ENCODE measurements around the gene DCN. TPM values are rescaled to one million over a fixed set of nuclear protein-coding genes. Genes with fewer than 3 reads are reported as not detected.

DCN gene
- polyA plus RNA-seq, 1 of the 3 experiments (the other 2 are of a cell fraction): 5.5 TPM

DNA sequence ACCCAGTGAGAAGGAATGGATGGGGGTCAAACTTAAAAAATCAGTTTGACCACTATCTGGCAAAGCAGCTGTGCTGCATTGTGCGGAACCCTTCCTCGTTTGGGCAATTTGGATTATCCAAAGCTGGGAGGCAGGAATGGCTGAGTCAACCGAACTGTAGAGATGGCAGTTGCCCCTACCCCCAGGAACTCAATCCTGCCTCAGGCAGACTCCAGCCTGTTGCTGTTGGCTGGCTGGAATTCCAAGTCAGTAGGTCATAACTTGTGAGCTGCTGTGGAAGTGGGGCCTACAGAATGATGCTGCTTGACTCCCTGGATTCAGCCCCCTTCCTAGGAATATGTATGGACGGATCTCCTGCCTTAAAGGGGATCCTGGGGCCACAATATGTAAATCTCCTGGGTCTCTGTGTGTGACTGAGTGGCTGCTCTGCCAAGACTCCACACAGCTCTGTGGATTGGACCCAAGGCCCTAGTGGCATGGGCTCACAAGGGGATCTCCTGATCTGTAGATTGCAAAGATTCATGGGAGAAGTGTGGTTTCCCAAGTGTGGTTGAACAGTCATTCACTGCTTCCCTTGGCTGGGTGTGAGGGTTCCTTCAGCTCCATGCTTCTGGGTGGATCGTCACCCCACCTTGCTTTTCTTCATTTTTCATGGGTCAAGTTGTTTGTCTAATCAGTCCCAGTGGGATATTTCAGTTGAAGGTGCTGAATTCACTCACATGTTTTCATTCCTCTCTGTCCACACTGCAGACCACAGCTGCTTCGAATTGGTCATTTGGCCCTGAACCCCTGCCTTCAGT is 90.5 kb downstream of the DCN start:
- ChIA-PET POLR2A (no interaction called here), CTCF (interaction anchor here (1.3 kb wide), 1 partner anchor 14 kb away, joined by 3 read pairs; no protein-coding TSS in a partner anchor)
- Histone ChIP-seq H3K4me2 (no peak overlapping the region), H2AFZ (ENCODE audit: low read depth) (no peak overlapping the region), H3F3A (replicated peaks; ENCODE audit: insufficient read depth) (no peaks in the 10 kb centered on the region), H3K4me1 (ENCODE audit: control insufficient read depth in 1 of 2, insufficient read depth in 2 of 2, low read depth in 1 of 2, low read length in 1 of 2) (no peaks in the 10 kb centered on the region), H4K20me1 (ENCODE audit: insufficient read depth) (no peaks in the 10 kb centered on the region), H3K9ac (no peak overlapping the region), H3K9me2 (no peaks in the 10 kb centered on the region), H3K4me3 (ENCODE audit: low read depth in 2 of 2, low read length in 1 of 2) (no peak overlapping the region), H3K79me2 (ENCODE audit: insufficient read depth) (no peaks in the 10 kb centered on the region), H3K36me3 (replicated peaks in 1 of 2; ENCODE audit: control insufficient read depth in 1 of 2, insufficient read depth in 2 of 2, low read length in 1 of 2) (no peaks in the 10 kb centered on the region), H3K9me3 (peaks cover 9% of the 10 kb centered on the region), H3K27me3 (ENCODE audit: insufficient read depth) (no peaks in the 10 kb centered on the region), H3K27ac (ENCODE audit: low read depth in 2 of 2, low read length in 1 of 2) (no peak overlapping the region)
- 64% methylated on average over 5 of the region's 6 CpGs for WGBS (ENCODE audit: low lambda C conversion rate)
- DNase-seq: no peak
- TF ChIP-seq TAF1 (IDR thresholded peaks at IDR 0.05; ENCODE audit: borderline replicate concordance, low read depth, low read length): no peak
- no peak for TF ChIP-seq EP300 (IDR thresholded peaks at IDR 0.05; ENCODE audit: borderline replicate concordance in 1 of 2, low read depth in 1 of 2, low read length in 1 of 2)
- TF ChIP-seq JUND (IDR thresholded peaks at IDR 0.05): no peak
- TF ChIP-seq EZH2phosphoT487 (IDR thresholded peaks at IDR 0.05; ENCODE audit: borderline replicate concordance, low read depth): no peak
- TF ChIP-seq, protein P1, sequence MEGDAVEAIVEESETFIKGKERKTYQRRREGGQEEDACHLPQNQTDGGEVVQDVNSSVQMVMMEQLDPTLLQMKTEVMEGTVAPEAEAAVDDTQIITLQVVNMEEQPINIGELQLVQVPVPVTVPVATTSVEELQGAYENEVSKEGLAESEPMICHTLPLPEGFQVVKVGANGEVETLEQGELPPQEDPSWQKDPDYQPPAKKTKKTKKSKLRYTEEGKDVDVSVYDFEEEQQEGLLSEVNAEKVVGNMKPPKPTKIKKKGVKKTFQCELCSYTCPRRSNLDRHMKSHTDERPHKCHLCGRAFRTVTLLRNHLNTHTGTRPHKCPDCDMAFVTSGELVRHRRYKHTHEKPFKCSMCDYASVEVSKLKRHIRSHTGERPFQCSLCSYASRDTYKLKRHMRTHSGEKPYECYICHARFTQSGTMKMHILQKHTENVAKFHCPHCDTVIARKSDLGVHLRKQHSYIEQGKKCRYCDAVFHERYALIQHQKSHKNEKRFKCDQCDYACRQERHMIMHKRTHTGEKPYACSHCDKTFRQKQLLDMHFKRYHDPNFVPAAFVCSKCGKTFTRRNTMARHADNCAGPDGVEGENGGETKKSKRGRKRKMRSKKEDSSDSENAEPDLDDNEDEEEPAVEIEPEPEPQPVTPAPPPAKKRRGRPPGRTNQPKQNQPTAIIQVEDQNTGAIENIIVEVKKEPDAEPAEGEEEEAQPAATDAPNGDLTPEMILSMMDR (IDR thresholded peaks at IDR 0.05): no peak
- no peak for TF ChIP-seq SIN3A (IDR thresholded peaks at IDR 0.05; ENCODE audit: borderline replicate concordance, low read depth, low read length)
- no peak for TF ChIP-seq ZBTB33 (IDR thresholded peaks at IDR 0.05; ENCODE audit: borderline replicate concordance, low read depth)
- no peak for TF ChIP-seq NFIC (IDR thresholded peaks at IDR 0.05; ENCODE audit: borderline replicate concordance)
- TF ChIP-seq, protein P2, sequence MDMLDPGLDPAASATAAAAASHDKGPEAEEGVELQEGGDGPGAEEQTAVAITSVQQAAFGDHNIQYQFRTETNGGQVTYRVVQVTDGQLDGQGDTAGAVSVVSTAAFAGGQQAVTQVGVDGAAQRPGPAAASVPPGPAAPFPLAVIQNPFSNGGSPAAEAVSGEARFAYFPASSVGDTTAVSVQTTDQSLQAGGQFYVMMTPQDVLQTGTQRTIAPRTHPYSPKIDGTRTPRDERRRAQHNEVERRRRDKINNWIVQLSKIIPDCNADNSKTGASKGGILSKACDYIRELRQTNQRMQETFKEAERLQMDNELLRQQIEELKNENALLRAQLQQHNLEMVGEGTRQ (IDR thresholded peaks at IDR 0.05; ENCODE audit: borderline replicate concordance, low read depth, low read length): no peak
- TF ChIP-seq, protein P3, sequence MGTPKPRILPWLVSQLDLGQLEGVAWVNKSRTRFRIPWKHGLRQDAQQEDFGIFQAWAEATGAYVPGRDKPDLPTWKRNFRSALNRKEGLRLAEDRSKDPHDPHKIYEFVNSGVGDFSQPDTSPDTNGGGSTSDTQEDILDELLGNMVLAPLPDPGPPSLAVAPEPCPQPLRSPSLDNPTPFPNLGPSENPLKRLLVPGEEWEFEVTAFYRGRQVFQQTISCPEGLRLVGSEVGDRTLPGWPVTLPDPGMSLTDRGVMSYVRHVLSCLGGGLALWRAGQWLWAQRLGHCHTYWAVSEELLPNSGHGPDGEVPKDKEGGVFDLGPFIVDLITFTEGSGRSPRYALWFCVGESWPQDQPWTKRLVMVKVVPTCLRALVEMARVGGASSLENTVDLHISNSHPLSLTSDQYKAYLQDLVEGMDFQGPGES (IDR thresholded peaks at IDR 0.05; ENCODE audit: low read depth, low read length): no peak
- no peak for TF ChIP-seq FOXJ3 (CRISPR knock-in tag; IDR thresholded peaks at IDR 0.05)
- no peak for TF ChIP-seq PBX3 (IDR thresholded peaks at IDR 0.05)
- TF ChIP-seq GATA2 (CRISPR knock-in tag; IDR thresholded peaks at IDR 0.05): no peak
- TF ChIP-seq POLR2AphosphoS5 (IDR thresholded peaks at IDR 0.05; ENCODE audit: low read depth, low read length): no peak
- no peak for TF ChIP-seq GABPA (IDR thresholded peaks at IDR 0.05; ENCODE audit: low read depth)
- no peak for TF ChIP-seq RAD21 (IDR thresholded peaks at IDR 0.05; ENCODE audit: low read length)
- TF ChIP-seq RCOR1 (IDR thresholded peaks at IDR 0.05; ENCODE audit: low read length): no peak
